ENCODE measurements around the gene KIFAP3.
"Not testable (repeated sequence)": the region's sequence is repeated elsewhere in the genome, so short reads cannot be mapped to it uniquely, and the experiment has no call there.

Gene KIFAP3

DNA sequence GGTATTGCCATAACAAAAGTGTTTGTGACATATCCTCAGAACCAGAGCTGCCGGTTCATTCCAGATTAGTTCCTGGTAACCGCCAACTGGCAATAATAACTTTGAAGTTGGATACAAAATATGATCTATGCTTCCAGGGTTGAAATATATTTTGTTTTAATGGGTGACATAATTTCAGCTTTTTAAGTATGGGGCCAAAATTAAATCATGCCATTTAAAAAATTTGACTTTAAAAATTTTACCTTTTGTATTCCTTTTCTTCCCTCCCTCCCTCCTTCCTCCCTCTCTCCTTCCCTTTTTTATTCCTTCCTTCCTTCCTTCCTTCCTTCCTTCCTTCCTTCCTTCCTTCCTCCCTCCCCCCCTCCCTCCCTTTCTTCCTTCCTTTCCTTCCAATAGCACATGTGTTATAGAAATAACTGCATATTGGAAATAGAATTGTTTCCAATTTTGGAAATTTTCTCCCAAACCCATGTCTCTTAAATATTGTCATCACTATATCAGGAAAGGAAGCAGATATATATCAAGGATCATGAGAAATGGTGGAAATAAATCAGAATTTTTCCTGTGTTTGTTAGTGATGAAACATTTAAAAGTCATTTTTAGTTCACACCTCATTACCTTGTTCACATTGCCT is 12.0 kb upstream of the KIFAP3 start:
- H3K4me3 ChIP-seq (ENCODE audit: low read length), result no peak overlapping the region
- TF ChIP-seq CTCF (conservative IDR thresholded peaks at IDR 0.05; ENCODE audit: low read length), result no peak
- no peak for DNase-seq (ENCODE audit: low read depth)

GRCh38 chr1:170085091-170085490 is 10.6 kb upstream of the KIFAP3 start:
- H3K4me3 ChIP-seq (ENCODE audit: low read length), result no peak overlapping the region
- no peak for TF ChIP-seq CTCF (conservative IDR thresholded peaks at IDR 0.05; ENCODE audit: low read length)
- no peak for DNase-seq (ENCODE audit: low read depth)

GRCh38 chr1:170078610-170079189 is 4.2 kb upstream of the KIFAP3 start:
- no peak overlapping the region for H3K4me3 ChIP-seq (ENCODE audit: low read length)
- DNase-seq (ENCODE audit: low read depth), result no peak
- no peak for TF ChIP-seq CTCF (conservative IDR thresholded peaks at IDR 0.05; ENCODE audit: low read length)

GRCh38 chr1:170077926-170078325 is 3.4 kb upstream of the KIFAP3 start:
- no peak overlapping the region for H3K4me3 ChIP-seq (ENCODE audit: low read length)
- TF ChIP-seq CTCF (conservative IDR thresholded peaks at IDR 0.05; ENCODE audit: low read length), result no peak

GRCh38 chr1:170076952-170077351 is 2.5 kb upstream of the KIFAP3 start:
- not testable (repeated sequence) for DNase-seq (ENCODE audit: low read depth); H3K4me3 ChIP-seq (ENCODE audit: low read length)

More at GRCh38 chr1:170077926-170078325, 3.4 kb upstream of the KIFAP3 start:
- no peak for DNase-seq (ENCODE audit: low read depth)

DNA sequence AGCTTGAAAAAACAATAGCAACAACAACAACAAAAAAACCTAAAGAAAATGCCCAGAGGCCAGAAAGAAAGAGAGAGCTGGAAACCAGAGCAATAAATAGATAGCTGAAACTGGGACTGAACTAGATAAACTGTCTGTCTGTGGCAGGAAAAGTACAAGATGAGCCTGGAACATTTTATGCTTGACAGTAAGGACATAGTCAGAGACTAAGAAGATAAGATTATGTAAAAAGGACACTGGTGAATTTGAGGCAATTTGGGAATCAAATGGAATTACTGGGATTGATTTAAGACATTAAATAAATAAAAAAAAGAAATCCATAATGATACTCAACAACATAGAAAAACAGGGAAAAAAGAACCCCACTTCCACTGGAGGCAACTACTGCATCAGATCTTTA is 1.7 kb upstream of the KIFAP3 start:
- no peak for TF ChIP-seq CTCF (conservative IDR thresholded peaks at IDR 0.05; ENCODE audit: low read length)
- no peak for DNase-seq (ENCODE audit: low read depth)
- H3K4me3 ChIP-seq (ENCODE audit: low read length), result no peak overlapping the region

DNA sequence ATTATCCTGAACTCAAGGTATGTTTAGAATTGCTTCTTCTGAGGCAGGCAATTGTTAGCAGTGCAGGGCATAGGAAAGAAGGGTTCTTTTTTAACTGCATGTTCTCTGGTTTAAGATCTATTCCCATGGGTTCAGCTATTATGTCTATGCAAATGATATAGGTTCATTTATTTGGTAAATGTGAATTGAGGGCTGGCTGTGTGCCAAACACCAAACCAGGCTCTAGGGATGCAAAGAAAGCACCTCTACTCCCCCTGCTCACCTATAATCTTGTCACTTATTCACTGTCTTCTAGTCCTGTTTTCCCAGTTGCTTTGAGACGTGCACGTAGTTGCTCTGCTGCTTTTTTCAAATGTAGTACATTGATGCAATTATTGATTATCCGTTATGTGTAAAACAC is 691 bp upstream of the KIFAP3 start:
- no peak for DNase-seq (ENCODE audit: low read depth)

More for the DNA sequence above, 691 bp upstream of the KIFAP3 start:
- TF ChIP-seq CTCF (conservative IDR thresholded peaks at IDR 0.05; ENCODE audit: low read length), result no peak
- H3K4me3 ChIP-seq (ENCODE audit: low read length), result peak overlapping the region; percentile 81
